K562 treated with DMSO at 1 percent for 48 hours (cell line): ENCODE data around the gene STC2. TPM values are rescaled to one million over a fixed set of nuclear protein-coding genes. Genes with fewer than 3 reads are reported as not detected.

Source experiments
- total RNA-seq: library from RNA; unstranded; fragments of 300-600 nt; gene quantifications from 2 replicates; pipeline ENCODE4 v1.2.3, GENCODE V29; 2022; ENCODE audit warnings: low replicate concordance; ENCODE audit errors: extremely low read depth

The STC2 gene
- not detected in 2 replicates for total RNA-seq

GRCh38 chr5:173327948-173328843 is at the start of gene STC2:
STC2 (minus strand) TSS chr5:173328414; CDS start chr5:173328193, 221 bp downstream.

Other genes with a start within 250 kb of the STC2 start
- not detected in 2 replicates for gene BNIP1, start 183.9 kb downstream of the STC2 start, total RNA-seq
- not detected in 2 replicates for gene NKX2-5, start 93.2 kb downstream of the STC2 start, total RNA-seq